T-helper 2 cell (primary cell): ENCODE results near the gene ACTN4.

Experiments
- DNase-seq, 5 experiments: peaks; one replicate each; pipeline versions ENCODE4 v3.0.0 to v3.0.0-alpha.2; 2012 to 2022

The ACTN4 gene

DNA sequence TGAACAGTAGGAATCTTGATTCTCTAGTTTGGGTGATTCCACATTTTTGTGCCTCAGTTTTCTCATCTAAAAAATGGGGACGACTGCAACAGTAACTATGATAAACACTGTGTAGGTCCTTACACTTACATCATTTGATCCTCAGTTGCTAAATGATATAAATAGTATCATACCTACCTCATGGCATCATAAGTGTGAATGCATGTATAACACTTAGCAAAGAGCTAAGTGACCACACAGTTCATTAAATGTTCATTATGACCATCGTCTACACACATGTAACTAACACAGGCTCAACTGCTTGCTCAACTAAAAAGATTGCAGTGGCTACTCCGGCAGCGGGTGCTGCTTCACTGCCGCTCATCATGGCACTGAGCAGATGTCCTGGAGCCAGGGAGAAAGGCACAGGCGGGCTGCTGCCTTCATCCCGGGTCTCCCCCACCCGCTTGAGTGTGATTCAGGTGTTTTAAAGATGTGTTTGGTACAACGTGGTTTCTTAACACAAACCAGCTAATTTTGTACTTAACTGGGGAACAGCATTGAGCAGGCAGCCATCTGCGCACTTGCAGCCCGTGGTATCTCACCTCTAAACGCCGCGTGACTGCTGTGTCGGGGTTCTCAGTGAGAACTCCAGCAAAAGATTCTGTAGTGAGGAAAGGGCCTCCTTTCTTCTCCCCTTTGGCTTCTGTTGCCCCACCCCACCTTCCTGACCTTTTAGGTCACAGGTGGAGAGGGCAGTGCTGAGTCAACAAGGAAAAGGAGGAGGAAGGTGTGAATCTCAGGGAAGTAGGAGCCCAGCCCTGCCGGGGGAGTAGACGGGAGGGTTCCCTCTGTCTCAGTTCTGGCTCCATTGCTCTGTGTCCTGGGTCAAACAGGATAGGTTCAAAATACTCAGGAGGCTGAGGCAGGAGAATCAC lies 11.7 kb upstream of the ACTN4 start:
- DNase-seq: no peak

GRCh38 chr19:38638461-38638860 lies 9.0 kb upstream of the ACTN4 start:
- DNase-seq: no peak

DNA sequence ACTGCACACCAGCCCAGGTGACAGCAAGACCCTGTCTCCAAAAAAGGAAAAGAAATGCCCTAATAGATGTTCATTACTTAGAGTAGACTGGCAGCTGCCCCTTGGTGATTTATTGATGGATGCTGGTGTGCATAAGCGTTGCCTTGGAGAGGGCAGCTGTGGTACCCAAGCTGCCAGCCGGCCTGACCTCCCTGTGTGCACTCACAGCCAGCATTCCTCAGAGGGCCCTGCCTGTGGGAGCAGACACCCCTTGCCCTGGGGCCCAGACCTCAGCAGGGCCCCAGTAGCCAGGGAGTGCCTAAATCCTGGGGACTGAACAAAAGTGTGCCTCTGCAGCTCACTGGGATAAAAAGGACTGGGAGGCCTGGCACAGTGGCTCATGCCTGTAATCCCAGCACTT lies 7.8 kb upstream of the ACTN4 start:
- no peak for DNase-seq

- no peak for DNase-seq
Observed at GRCh38 chr19:38640368-38640767, 7.1 kb upstream of the ACTN4 start.

DNA sequence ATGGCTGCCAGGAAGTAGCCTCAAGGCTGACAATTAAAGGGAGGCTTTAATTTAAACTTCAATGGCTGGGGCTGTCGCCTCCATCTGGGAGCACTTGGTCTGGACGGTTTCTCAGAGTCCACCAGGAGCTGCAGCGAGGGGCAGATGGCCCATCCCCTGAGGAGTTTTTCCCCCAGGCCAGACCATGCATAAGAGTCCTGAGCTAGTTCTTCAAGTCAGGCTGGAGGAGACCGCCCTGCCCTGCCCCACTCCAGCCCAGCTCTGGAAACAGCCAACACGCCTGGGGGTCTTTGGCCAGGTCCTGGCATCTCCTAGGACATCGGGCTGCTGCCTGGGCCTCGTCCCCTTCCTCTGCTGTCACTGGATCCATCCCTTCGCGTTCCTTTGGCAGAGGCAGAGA lies 5.3 kb upstream of the ACTN4 start:
- DNase-seq: no peak

- no peak for DNase-seq
Observed at GRCh38 chr19:38644719-38645118, 2.7 kb upstream of the ACTN4 start.

DNA sequence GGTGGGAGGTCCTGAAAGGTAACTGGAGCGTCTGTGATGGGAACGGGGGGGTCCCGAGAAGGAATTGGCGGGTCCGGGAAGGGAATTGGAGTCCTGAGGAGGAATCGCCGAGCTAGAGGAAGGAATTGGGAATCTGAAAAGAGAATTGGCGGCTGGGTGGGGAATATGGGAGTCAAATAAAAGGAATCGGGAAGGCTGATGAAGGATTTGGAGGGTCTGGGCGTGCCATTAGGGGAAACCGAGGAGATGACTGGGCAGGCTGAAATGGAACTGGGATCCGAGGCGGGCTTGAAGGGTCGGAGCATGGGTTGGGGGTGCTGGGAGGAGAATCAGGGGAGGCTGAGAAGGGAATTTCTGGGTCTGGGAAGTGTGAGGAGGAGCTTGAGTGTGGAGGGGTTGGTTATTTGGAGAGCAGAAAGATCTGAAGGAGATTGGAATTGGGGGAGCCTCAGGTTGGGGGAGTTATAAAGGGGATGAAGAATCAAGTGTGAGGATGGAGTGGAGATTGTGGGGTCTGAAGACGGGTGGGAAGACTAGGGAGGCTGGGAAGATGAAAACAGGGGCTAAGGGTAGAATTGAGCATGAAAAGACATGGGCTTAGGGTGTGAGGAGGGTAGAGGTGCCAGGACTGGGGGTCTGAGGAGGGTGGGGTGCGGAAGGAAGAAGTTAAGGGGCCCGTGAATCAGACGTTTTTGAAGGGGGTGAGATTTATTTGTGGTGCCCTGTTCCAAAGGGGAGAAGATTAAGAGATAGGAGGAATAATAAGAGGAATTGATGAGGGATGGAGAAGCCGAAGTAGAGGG lies 718 bp downstream of the ACTN4 start:
- DNase-seq: no peak

DNA sequence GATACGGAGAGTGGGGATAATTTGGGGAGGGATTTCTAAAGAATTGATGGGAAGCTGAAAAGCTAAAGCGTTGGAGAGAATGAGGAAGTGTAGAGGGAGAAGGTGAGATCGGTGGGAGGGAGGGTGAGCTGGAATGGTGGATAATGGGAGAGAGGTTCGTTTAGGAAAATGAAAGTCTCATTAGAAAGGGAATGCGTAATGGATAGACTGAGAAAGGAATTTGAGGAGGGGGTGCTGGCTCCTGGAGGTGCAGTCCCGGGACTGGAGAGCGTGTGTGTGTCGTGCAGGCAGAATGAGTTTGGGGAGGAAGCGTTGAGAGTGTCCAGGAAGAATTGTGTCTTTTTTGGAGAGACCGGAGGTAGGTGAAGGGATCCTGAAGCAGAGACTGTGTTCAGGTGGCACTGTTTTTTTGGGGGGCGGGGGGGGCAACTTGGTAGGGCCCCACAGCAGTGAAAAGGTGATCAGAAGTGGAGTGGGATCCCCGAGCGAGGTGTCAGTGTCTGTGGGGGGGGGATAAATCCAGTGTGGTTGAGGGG lies 1.4 kb downstream of the ACTN4 start:
- DNase-seq: no peak

DNA sequence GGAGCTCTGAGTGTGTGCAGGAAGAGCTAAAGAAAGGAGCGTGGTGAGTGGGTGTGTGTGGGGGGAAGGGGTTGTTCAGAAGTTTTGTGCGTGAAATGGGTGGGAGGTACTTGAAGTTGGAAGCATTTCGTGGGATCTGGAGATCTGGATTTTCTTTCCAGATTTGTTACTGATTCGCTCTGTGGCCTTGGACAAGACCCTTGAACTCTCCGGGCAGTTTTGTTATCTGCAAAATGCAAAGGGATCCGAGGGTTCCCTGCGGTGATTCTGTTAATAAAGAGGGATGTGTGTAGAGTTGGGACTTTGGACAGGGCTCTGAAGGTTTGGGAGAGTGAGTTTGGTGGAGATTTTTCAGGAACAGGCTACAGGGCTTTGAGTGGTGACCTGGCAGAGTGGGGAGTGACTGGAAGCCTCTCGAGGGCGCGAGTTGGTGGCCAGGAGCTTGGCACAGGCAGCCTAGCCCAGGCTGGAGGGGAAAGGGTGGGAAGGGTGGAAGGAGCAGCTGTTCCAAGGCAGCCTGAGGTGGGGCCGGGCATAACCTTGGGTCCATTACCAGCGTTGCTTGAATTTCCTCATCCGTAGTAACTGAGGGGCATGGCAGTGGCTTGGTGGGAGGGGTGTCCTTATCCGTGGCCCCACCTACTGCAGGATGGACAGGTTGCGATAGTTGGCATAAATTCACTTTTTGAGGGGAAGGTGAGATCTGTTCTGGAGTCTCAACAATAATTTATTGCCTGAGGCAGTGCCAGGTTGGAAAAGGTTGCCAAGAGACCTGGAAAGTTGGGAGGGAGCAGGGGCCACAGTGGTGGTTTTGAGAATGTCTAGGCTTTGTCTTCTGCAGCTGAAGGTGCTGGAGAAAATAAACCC lies 2.1 kb downstream of the ACTN4 start:
- no peak for DNase-seq

- DNase-seq: no peak
Observed at GRCh38 chr19:38650172-38650775, 2.8 kb downstream of the ACTN4 start.

- DNase-seq: no peak
Observed at GRCh38 chr19:38650911-38651584, 3.6 kb downstream of the ACTN4 start.

- no peak for DNase-seq
Observed at GRCh38 chr19:38653028-38653571, 5.7 kb downstream of the ACTN4 start.

DNA sequence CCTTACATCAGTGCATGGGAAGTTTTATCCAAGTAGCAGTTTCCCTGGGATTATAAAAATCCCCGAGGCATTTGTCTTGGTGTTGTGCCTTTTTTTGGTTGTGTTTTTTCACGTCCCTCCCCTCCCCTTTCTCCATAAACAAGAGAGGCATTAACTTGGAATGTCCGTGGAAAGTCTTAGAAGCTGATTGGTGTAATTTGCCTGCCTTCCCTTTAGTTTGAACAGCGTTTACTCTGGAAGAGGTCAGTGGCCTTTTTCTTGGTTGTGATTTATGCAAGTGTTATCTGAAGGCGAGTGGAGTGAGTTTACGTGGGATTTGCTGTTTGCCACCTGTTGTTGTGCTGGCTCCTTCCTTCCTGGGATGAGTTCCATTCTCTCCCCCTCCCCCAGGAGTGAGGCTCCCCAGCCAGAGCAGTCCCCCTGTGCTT lies 7.2 kb downstream of the ACTN4 start:
- no peak for DNase-seq

- peak in 1 of 5 experiments; percentile 85 for DNase-seq
Observed at GRCh38 chr19:38655148-38655824, 7.8 kb downstream of the ACTN4 start.

- DNase-seq: peak in 2 of 5 experiments; percentile 36 to 85
Observed at GRCh38 chr19:38656171-38656981, 8.9 kb downstream of the ACTN4 start.

GRCh38 chr19:38657633-38658222 lies 10.3 kb downstream of the ACTN4 start:
- DNase-seq: no peak

- no peak for DNase-seq
Observed at GRCh38 chr19:38658462-38659306, 11.2 kb downstream of the ACTN4 start.

- DNase-seq: no peak
Observed at GRCh38 chr19:38660724-38661123, 13.3 kb downstream of the ACTN4 start.
